Kidney epithelial cell (primary cell): ENCODE results near the gene CYFIP1. TPM values are rescaled to one million over a fixed set of nuclear protein-coding genes. Genes with fewer than 3 reads are reported as not detected.

Experiments
- DNase-seq: peaks from one replicate; pipeline ENCODE4 v3.0.0-alpha.2; 2010; ENCODE audit warnings: low read depth
- H3K27me3 ChIP-seq: 2 replicates; pipeline ENCODE4 v1.6.0; 2011; ENCODE audit warnings: low read length; ENCODE audit not compliant: control insufficient read depth, insufficient read depth
- H3K36me3 ChIP-seq: 2 replicates; pipeline ENCODE4 v1.5.1; 2011; ENCODE audit warnings: low read length; ENCODE audit not compliant: control insufficient read depth, insufficient read depth
- H3K4me3 ChIP-seq: 2 replicates; pipeline ENCODE4 v1.5.1; 2011; ENCODE audit warnings: low read depth, mild to moderate bottlenecking, control low read depth, low read length
- total RNA-seq: library from RNA; depleted of rRNA; stranded (reverse); fragments of >200 nt; gene quantifications from 2 replicates; pipeline ENCODE4 v1.2.3, GENCODE V29; 2015
- TF ChIP-seq, protein P1 (sequence below): IDR thresholded peaks from 2 replicates; pipeline ENCODE4 v1.5.1; 2011; ENCODE audit warnings: mild to moderate bottlenecking, moderate library complexity, low read length, control low read depth, inconsistent platforms; ENCODE audit not compliant: insufficient read depth, poor library complexity, severe bottlenecking

CYFIP1 gene
- total RNA-seq, 1 donor from 2014 or later: 110 TPM

- no peak for DNase-seq
- TF ChIP-seq, protein P1, sequence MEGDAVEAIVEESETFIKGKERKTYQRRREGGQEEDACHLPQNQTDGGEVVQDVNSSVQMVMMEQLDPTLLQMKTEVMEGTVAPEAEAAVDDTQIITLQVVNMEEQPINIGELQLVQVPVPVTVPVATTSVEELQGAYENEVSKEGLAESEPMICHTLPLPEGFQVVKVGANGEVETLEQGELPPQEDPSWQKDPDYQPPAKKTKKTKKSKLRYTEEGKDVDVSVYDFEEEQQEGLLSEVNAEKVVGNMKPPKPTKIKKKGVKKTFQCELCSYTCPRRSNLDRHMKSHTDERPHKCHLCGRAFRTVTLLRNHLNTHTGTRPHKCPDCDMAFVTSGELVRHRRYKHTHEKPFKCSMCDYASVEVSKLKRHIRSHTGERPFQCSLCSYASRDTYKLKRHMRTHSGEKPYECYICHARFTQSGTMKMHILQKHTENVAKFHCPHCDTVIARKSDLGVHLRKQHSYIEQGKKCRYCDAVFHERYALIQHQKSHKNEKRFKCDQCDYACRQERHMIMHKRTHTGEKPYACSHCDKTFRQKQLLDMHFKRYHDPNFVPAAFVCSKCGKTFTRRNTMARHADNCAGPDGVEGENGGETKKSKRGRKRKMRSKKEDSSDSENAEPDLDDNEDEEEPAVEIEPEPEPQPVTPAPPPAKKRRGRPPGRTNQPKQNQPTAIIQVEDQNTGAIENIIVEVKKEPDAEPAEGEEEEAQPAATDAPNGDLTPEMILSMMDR: no peak
- Histone ChIP-seq H3K4me3 (no peak overlapping the region), H3K36me3 (no peaks in the 10 kb centered on the region), H3K27me3 (no peaks in the 10 kb centered on the region)
Measured at GRCh38 chr15:22925875-22926274, 54.3 kb downstream of the CYFIP1 start.

GRCh38 chr15:22922003-22922402 lies 58.2 kb downstream of the CYFIP1 start:
- no peaks in the 10 kb centered on the region for H3K27me3 ChIP-seq
- peaks cover 3% of the 10 kb centered on the region for H3K36me3 ChIP-seq
- DNase-seq: no peak
- H3K4me3 ChIP-seq: no peak overlapping the region
- TF ChIP-seq, protein P1: no peak

DNA sequence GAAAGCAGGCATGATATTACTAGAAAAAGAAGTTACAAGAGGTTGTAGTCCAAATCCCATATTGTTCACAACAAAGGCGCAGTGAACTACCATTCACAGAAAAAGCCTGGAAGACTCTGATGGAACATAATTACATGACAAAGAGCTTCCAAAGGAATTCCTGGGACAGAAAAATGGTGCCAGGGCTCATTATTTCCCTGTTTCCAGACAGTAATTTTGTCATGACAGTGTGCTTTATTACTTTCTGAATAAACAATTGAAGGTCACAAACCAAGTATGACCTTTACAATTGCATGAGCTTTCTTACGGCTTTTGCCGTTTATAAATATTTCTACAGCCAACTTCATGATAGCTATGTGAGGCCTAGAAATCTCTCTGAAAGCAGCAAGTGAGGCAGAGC lies 61.0 kb downstream of the CYFIP1 start:
- H3K36me3 ChIP-seq: peaks cover 5% of the 10 kb centered on the region
- H3K27me3 ChIP-seq: no peaks in the 10 kb centered on the region
- TF ChIP-seq, protein P1: no peak
- no peak overlapping the region for H3K4me3 ChIP-seq
- no peak for DNase-seq

GRCh38 chr15:22918596-22919140 lies 61.5 kb downstream of the CYFIP1 start:
- H3K4me3 ChIP-seq: no peak overlapping the region
- DNase-seq: no peak
- H3K27me3 ChIP-seq: no peaks in the 10 kb centered on the region
- peaks cover 8% of the 10 kb centered on the region for H3K36me3 ChIP-seq
- TF ChIP-seq, protein P1: no peak

DNA sequence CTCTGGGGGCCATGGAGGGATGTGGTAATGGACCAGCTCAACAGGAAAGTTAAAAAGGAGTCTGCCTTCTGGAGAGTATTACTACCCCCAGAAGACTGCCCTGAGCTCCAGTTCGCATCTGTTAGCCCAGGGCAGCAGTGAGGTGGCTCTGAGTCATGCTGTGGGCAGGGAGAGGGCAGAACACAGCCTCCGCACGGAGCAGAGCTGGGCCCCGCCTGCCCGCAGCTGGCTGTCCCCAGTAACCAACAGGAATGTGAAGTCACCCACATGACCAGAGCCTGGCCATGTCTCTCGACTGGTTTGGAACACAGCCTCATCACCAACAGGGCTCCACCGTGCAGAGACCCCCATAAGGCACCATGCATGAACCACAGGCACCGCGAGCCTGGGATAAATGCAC lies 62.1 kb downstream of the CYFIP1 start:
- TF ChIP-seq, protein P1: no peak
- DNase-seq: no peak
- no peaks in the 10 kb centered on the region for H3K27me3 ChIP-seq
- no peak overlapping the region for H3K4me3 ChIP-seq
- H3K36me3 ChIP-seq: peaks cover 9% of the 10 kb centered on the region

GRCh38 chr15:22917556-22917955 lies 62.6 kb downstream of the CYFIP1 start:
- no peak for DNase-seq
- Histone ChIP-seq H3K4me3 (no peak overlapping the region), H3K27me3 (no peaks in the 10 kb centered on the region), H3K36me3 (peaks cover 9% of the 10 kb centered on the region)
- TF ChIP-seq, protein P1: no peak
